PC-9 (cell line): ENCODE measurements around the gene CD28.

Experiments
- EZH2 ChIP-seq: fragments of 200-600 bp; sonication (generic); IDR thresholded peaks from 2 replicates; pipeline ENCODE4 v1.8.0; 2017; ENCODE audit warnings: antibody characterized with exemption, low read depth
- TF ChIP-seq, protein P1 (sequence below): fragments of 200-600 bp; sonication (generic); conservative IDR thresholded peaks from 2 replicates; pipeline ENCODE4 v1.6.1; 2017; ENCODE audit warnings: mixed run types, antibody characterized with exemption, mild to moderate bottlenecking, moderate library complexity

GRCh38 chr2:203761121-203761520, 54.7 kb downstream of the CD28 start:
- TF ChIP-seq, protein P1, sequence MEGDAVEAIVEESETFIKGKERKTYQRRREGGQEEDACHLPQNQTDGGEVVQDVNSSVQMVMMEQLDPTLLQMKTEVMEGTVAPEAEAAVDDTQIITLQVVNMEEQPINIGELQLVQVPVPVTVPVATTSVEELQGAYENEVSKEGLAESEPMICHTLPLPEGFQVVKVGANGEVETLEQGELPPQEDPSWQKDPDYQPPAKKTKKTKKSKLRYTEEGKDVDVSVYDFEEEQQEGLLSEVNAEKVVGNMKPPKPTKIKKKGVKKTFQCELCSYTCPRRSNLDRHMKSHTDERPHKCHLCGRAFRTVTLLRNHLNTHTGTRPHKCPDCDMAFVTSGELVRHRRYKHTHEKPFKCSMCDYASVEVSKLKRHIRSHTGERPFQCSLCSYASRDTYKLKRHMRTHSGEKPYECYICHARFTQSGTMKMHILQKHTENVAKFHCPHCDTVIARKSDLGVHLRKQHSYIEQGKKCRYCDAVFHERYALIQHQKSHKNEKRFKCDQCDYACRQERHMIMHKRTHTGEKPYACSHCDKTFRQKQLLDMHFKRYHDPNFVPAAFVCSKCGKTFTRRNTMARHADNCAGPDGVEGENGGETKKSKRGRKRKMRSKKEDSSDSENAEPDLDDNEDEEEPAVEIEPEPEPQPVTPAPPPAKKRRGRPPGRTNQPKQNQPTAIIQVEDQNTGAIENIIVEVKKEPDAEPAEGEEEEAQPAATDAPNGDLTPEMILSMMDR, result no peak
- no peak for TF ChIP-seq EZH2
